NCI-H187 (cell line): ENCODE measurements around the gene NADK.

Experiments used
- DNase-seq, 2 experiments: peaks; one replicate each; lab custom pipeline; 2025; lab: John Stamatoyannopoulos, UW

NADK gene

GRCh38 chr1:1777950-1778662, at the start of gene NADK:
Gene NADK, minus strand, starts transcription at chr1:1778470. Its CDS starts 13,064 bp downstream, at chr1:1765406.
- peak; percentile 31 to 62 for DNase-seq

GRCh38 chr1:1827089-1827848, 49.0 kb upstream of the NADK start:
- DNase-seq = no peak

GRCh38 chr1:1826356-1827088, 48.3 kb upstream of the NADK start:
- no peak for DNase-seq

- no peak for DNase-seq
Observed at GRCh38 chr1:1825217-1825616, 46.9 kb upstream of the NADK start.

GRCh38 chr1:1819762-1820161, 41.5 kb upstream of the NADK start:
- no peak for DNase-seq

- no peak for DNase-seq
Observed at GRCh38 chr1:1817221-1817620, 39.0 kb upstream of the NADK start.

- no peak for DNase-seq
Observed at GRCh38 chr1:1815606-1816281, 37.5 kb upstream of the NADK start.

- no peak for DNase-seq
Observed at GRCh38 chr1:1809489-1809888, 31.2 kb upstream of the NADK start.

- DNase-seq = no peak
Observed at GRCh38 chr1:1808206-1808605, 29.9 kb upstream of the NADK start.

- no peak for DNase-seq
Observed at GRCh38 chr1:1806890-1807289, 28.6 kb upstream of the NADK start.

GRCh38 chr1:1804301-1804700, 26.0 kb upstream of the NADK start:
- DNase-seq = no peak

GRCh38 chr1:1802871-1803270, 24.6 kb upstream of the NADK start:
- DNase-seq = no peak

- DNase-seq = no peak
Observed at GRCh38 chr1:1799716-1800115, 21.4 kb upstream of the NADK start.

GRCh38 chr1:1797731-1798341, 19.6 kb upstream of the NADK start:
- DNase-seq = no peak

GRCh38 chr1:1796466-1796865, 18.2 kb upstream of the NADK start:
- DNase-seq = no peak

GRCh38 chr1:1794999-1795398, 16.7 kb upstream of the NADK start:
- no peak for DNase-seq

GRCh38 chr1:1793481-1794244, 15.4 kb upstream of the NADK start:
- no peak for DNase-seq

- DNase-seq = no peak
Observed at GRCh38 chr1:1788646-1789431, 10.6 kb upstream of the NADK start.

GRCh38 chr1:1788136-1788535, 9.9 kb upstream of the NADK start:
- DNase-seq = no peak
